Gastroesophageal sphincter (tissue), 3 donors: ENCODE data around the gene IDH3A.

ENCODE experiments used
- POLR2A ChIP-seq, 2 donors: fragments of 450-650 bp; IDR thresholded peaks; one replicate each; pipeline ENCODE4 v1.6.1; 2017; ENCODE audit warnings: antibody characterized with exemption in 2 of 2, mild to moderate bottlenecking in 2 of 2, moderate library complexity in 1 of 2
- TF ChIP-seq, protein P1 (sequence below), 4 experiments: fragments of 200-600 bp in 2 of 4; fragments of 450-650 bp in 2 of 4; sonication (generic) in 1 of 4; IDR thresholded peaks; one replicate each; pipeline ENCODE4 v1.5.1; 2017 to 2019; ENCODE audit warnings: antibody characterized with exemption in 4 of 4, mild to moderate bottlenecking in 2 of 4, moderate library complexity in 2 of 4

DNA sequence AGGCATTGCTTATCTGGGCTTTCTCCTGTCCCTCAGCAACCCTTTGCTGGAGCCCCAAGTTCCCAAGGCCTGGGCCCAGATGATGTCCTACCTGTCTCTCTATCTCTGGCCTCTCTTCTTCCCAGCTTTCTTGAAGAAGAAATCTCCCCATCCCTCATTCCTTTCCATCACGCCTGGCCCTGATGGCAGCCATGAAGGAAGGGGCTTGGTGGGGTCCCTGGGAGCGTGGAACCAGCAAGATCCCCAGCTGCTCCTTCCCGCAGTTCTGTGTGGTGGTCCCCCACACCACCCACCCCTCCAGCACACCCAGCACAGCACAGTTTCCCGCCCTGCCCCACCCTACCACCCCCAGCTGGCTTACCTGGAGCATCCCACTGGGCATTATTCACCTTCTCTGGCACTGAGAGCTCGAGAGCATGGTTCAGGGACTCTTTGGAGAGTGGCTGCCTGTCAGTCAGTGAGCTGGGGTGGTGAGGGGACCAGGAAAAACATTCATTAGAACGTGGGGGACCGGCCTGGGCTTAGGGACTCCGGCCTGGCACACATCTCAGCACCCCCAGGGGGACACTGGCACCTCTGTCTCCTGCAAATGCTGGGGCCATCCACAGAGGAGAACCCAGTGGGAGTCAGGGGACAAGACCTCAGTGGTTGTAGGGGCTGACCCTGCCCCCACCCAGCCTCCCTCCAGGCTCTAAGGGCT is 58.6 kb downstream of the IDH3A start:
- TF ChIP-seq, protein P1, sequence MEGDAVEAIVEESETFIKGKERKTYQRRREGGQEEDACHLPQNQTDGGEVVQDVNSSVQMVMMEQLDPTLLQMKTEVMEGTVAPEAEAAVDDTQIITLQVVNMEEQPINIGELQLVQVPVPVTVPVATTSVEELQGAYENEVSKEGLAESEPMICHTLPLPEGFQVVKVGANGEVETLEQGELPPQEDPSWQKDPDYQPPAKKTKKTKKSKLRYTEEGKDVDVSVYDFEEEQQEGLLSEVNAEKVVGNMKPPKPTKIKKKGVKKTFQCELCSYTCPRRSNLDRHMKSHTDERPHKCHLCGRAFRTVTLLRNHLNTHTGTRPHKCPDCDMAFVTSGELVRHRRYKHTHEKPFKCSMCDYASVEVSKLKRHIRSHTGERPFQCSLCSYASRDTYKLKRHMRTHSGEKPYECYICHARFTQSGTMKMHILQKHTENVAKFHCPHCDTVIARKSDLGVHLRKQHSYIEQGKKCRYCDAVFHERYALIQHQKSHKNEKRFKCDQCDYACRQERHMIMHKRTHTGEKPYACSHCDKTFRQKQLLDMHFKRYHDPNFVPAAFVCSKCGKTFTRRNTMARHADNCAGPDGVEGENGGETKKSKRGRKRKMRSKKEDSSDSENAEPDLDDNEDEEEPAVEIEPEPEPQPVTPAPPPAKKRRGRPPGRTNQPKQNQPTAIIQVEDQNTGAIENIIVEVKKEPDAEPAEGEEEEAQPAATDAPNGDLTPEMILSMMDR (IDR thresholded peaks at IDR 0.05) = no peak
- no peak for TF ChIP-seq POLR2A (IDR thresholded peaks at IDR 0.05)
